Measurements from ENCODE around the gene WSB1. TPM values are rescaled to one million over a fixed set of nuclear protein-coding genes. Genes with fewer than 3 reads are reported as not detected.

Gene WSB1
- total and polyA plus RNA-seq, 2 of the 8 experiments (the other 6 are each of a cell fraction or from before 2014, with no cell fraction given): 113 to 140 TPM

DNA sequence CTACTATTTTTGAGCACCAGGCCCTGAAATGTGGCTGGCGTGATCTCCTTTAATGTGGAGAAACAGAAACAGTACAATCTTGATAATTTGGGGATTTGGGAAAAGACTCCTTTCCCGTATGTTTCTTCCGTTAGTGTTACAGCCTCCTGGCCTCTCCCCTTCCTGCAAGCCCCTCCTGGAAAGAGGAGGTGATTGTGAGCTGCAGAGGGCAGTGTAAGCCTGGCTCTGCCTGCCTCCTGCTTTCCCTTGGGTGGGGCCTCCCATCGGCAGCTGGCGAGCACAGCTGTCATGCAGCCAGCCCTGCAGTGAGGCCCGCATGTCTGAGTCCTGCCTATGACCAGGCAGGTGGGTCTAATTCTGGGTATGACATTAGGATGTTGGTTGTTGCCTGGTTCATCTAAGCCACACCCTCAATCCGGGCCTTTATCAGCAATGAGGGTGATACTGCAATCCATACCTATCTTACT is 48.7 kb upstream of the WSB1 start:
- Histone ChIP-seq H3K4me2 (ENCODE audit: insufficient read depth in 1 of 2, low read depth in 2 of 2, low read length in 2 of 2) (peak overlapping the region in 1 of 2 experiments; percentile 40; a peak in 1 of 4 replicates), H2BK15ac (ENCODE audit: low read length) (no peak overlapping the region; the same call in 1 of the 2 replicates), H3K18ac (ENCODE audit: extremely low read depth, low read length) (no peak overlapping the region), H2BK120ac (replicated peaks; ENCODE audit: low read depth, low read length) (no peak overlapping the region), H2BK20ac (ENCODE audit: low read length) (no peak overlapping the region), H3K23ac (ENCODE audit: insufficient read length) (no peak overlapping the region), H2AFZ (ENCODE audit: low read length) (peak overlapping the region; percentile 95), H3K9me3 (ENCODE audit: insufficient read depth in 2 of 2, low read depth in 1 of 2, low read length in 1 of 2) (no peaks in the 10 kb centered on the region), H4K8ac (ENCODE audit: extremely low read depth, insufficient read depth, low read length) (no peak overlapping the region), H3K9ac (replicated peaks in 1 of 4; ENCODE audit: extremely low read depth in 1 of 4, low read depth in 3 of 4, low read length in 3 of 4) (no peak overlapping the region), H3K36me3 (ENCODE audit: control insufficient read depth in 2 of 4, insufficient read depth in 4 of 4, low read length in 3 of 4) (no peaks in the 10 kb centered on the region), H3K4me1 (replicated peaks in 1 of 4; ENCODE audit: control insufficient read depth in 3 of 4, insufficient read depth in 4 of 4, low read length in 3 of 4) (peaks cover 0 to 9% (median 2%) of the 10 kb centered on the region in 4 experiments; a peak in 3 of 7 replicates), H2AK5ac (ENCODE audit: low read depth, low read length) (no peak overlapping the region), H4K91ac (replicated peaks; ENCODE audit: insufficient read length, low read length) (no peak overlapping the region), H4K20me1 (replicated peaks in 1 of 2; ENCODE audit: control insufficient read depth in 1 of 2, insufficient read depth in 2 of 2, low read length in 2 of 2) (no peaks in the 10 kb centered on the region), H3K4me3 (ENCODE audit: extremely low read depth in 1 of 4, insufficient read depth in 2 of 4, low read depth in 3 of 4, low read length in 4 of 4) (no peak overlapping the region), H3K56ac (replicated peaks; ENCODE audit: insufficient read length, low read depth, low read length) (no peak overlapping the region), H3K4ac (replicated peaks; ENCODE audit: insufficient read length, low read depth, low read length) (no peak overlapping the region), H3K27ac (ENCODE audit: low read depth, low read length) (no peak overlapping the region), H3K79me1 (ENCODE audit: low read depth, low read length) (no peaks in the 10 kb centered on the region), H2BK5ac (ENCODE audit: low read depth, low read length) (no peak overlapping the region), H2BK12ac (ENCODE audit: low read depth, low read length) (no peak overlapping the region), H3K23me2 (ENCODE audit: low read depth, low read length) (no peaks in the 10 kb centered on the region), H4K5ac (ENCODE audit: insufficient read length, low read depth, low read length) (no peak overlapping the region), H3K27me3 (replicated peaks in 1 of 4; ENCODE audit: control insufficient read depth in 3 of 4, extremely low read depth in 1 of 4, insufficient read depth in 3 of 4, low read length in 3 of 4) (no peaks in the 10 kb centered on the region), H3K79me2 (ENCODE audit: control insufficient read depth in 1 of 2, insufficient read depth in 2 of 2, low read length in 2 of 2) (no peaks in the 10 kb centered on the region), H3K14ac (ENCODE audit: insufficient read length) (no peak overlapping the region)
- FAIRE-seq (peak; percentile 80), DNase-seq (ENCODE audit: low read depth in 1 of 2, low spot score in 2 of 2) (peak; percentile 58 to 73)
- ChIA-PET POLR2A (ENCODE audit: partially characterized antibody) (interaction anchor here (1.2 kb wide), 2 partner anchors 49 to 88 kb away, joined by 3 to 4 read pairs; no protein-coding TSS in a partner anchor), CTCF (ENCODE audit: partially characterized antibody) (interaction anchor here (0.6 to 3.0 kb wide), 14 partner anchors 9 to 358 kb away, joined by 3 to 14 read pairs (median 5); no protein-coding TSS in a partner anchor)
- WGBS, 2 experiments (ENCODE audit: extremely low coverage in 1 of 2, insufficient coverage in 1 of 2, insufficient read length in 1 of 2, insufficient replicate concordance in 2 of 2, low coverage in 1 of 2, low lambda C conversion rate in 2 of 2, missing lambda C conversion rate in 1 of 2): 20% methylated on average over 7 of the region's 7 CpGs; no CpG with 5 or more reads in 1 of the 2 experiments
- TF ChIP-seq ASH2L (IDR thresholded peaks at IDR 0.05; ENCODE audit: low read length): no peak
- TF ChIP-seq SAP30 (IDR thresholded peaks at IDR 0.05; ENCODE audit: insufficient read depth, insufficient replicate concordance, low read length): no peak
- no peak for TF ChIP-seq ZNF274 (IDR thresholded peaks at IDR 0.05; ENCODE audit: borderline replicate concordance, extremely low read depth, low read length)
- TF ChIP-seq TBP (IDR thresholded peaks at IDR 0.05; ENCODE audit: low read depth, low read length): peak; percentile 13; the same call in 1 of the 2 replicates
- TF ChIP-seq BACH1 (IDR thresholded peaks at IDR 0.05; ENCODE audit: low read length): no peak; the same call in 1 of the 2 replicates
- peak; percentile 95 to 97 for TF ChIP-seq RAD21 (IDR thresholded peaks at IDR 0.05 in 1 of 2, conservative IDR thresholded peaks at IDR 0.05 in 1 of 2; ENCODE audit: low read depth in 2 of 2, low read length in 2 of 2)
- TF ChIP-seq GABPA (IDR thresholded peaks at IDR 0.05; ENCODE audit: borderline replicate concordance, insufficient read depth, low read length): no peak
- no peak for TF ChIP-seq USF2 (IDR thresholded peaks at IDR 0.05; ENCODE audit: low read length)
- TF ChIP-seq GTF2F1 (IDR thresholded peaks at IDR 0.05; ENCODE audit: borderline replicate concordance, low read depth, low read length): no peak
- no peak for TF ChIP-seq CBX5 (IDR thresholded peaks at IDR 0.05; ENCODE audit: low read depth, low read length)

All from H1 (cell line).